H1 (cell line): Measurements from ENCODE around the gene CNDP2.

Experiments
- CTCF ChIP-seq, 3 experiments: IDR thresholded peaks; 1 replicate in 2 of 3; 2 replicates in 1 of 3; pipeline versions ENCODE4 v1.5.1 to v1.6.1; 2011; ENCODE audit warnings: low read length in 3 of 3, mild to moderate bottlenecking in 3 of 3, inconsistent platforms in 2 of 3, low read depth in 1 of 3, moderate library complexity in 1 of 3; ENCODE audit not compliant: insufficient read depth in 1 of 3; ENCODE audit errors: control extremely low read depth in 1 of 3
- EGR1 ChIP-seq: IDR thresholded peaks from 2 replicates; pipeline ENCODE4 v1.6.1; 2011; ENCODE audit warnings: low read depth, low read length, borderline replicate concordance
- EP300 ChIP-seq, 2 experiments: IDR thresholded peaks; 1 replicate in 1 of 2; 2 replicates in 1 of 2; pipeline ENCODE4 v1.6.1; 2011 to 2012; ENCODE audit warnings: low read depth in 2 of 2, low read length in 2 of 2, mild to moderate bottlenecking in 2 of 2, borderline replicate concordance in 1 of 2, inconsistent platforms in 1 of 2, moderate library complexity in 1 of 2
- EZH2 ChIP-seq: fragments of 200-600 bp; sonication (generic); IDR thresholded peaks from 2 replicates; pipeline ENCODE4 v1.7.1; 2012; ENCODE audit warnings: low read depth, mild to moderate bottlenecking, moderate library complexity, low read length, inconsistent platforms; ENCODE audit not compliant: severe bottlenecking
- HDAC2 ChIP-seq, 2 experiments: fragments of 300-600 bp in 1 of 2; sonication (generic) in 1 of 2; IDR thresholded peaks; 2 replicates each; pipeline ENCODE4 v1.6.1; 2011 to 2012; ENCODE audit warnings: low read depth in 2 of 2, low read length in 2 of 2, mild to moderate bottlenecking in 2 of 2, moderate library complexity in 2 of 2, borderline replicate concordance in 1 of 2, inconsistent platforms in 1 of 2
- JUN ChIP-seq: IDR thresholded peaks from 2 replicates; pipeline ENCODE4 v1.6.1; 2011; ENCODE audit warnings: low read depth, mild to moderate bottlenecking, improper control_type of control experiment, low read length
- POLR2A ChIP-seq, 2 experiments: IDR thresholded peaks; 1 replicate in 1 of 2; 2 replicates in 1 of 2; pipeline ENCODE4 v1.6.1; 2011; ENCODE audit warnings: low read depth in 2 of 2, low read length in 2 of 2, mild to moderate bottlenecking in 2 of 2; ENCODE audit errors: control extremely low read depth in 1 of 2
- SRF ChIP-seq: IDR thresholded peaks from 2 replicates; pipeline ENCODE4 v1.6.1; 2011; ENCODE audit warnings: mild to moderate bottlenecking, low read depth, low read length, moderate library complexity

- no peak for TF ChIP-seq POLR2A (IDR thresholded peaks at IDR 0.05; ENCODE audit: control extremely low read depth in 1 of 2, low read depth in 2 of 2, low read length in 2 of 2)
- peak; percentile 63 to 74 (median 72) for TF ChIP-seq CTCF (IDR thresholded peaks at IDR 0.05; ENCODE audit: control extremely low read depth in 1 of 3, insufficient read depth in 1 of 3, low read depth in 1 of 3, low read length in 3 of 3)
- TF ChIP-seq SRF, result no peak
- no peak for TF ChIP-seq EP300 (IDR thresholded peaks at IDR 0.05; ENCODE audit: borderline replicate concordance in 1 of 2, low read depth in 2 of 2, low read length in 2 of 2)
- TF ChIP-seq JUN, result no peak
- no peak for TF ChIP-seq HDAC2 (IDR thresholded peaks at IDR 0.05; ENCODE audit: borderline replicate concordance in 1 of 2, low read depth in 2 of 2, low read length in 2 of 2)
- no peak for TF ChIP-seq EGR1
- no peak for TF ChIP-seq EZH2
These were observed 20.0 kb upstream of the CNDP2 start for GRCh38 chr18:74476140-74476539.
